Fibroblast of skin of right biceps (primary cell): ENCODE data around the gene HEATR9.
A peak's percentile ranks its signal among the peaks of the same experiment; 100 is the strongest.
"Not testable (repeated sequence)": the region's sequence is repeated elsewhere in the genome, so short reads cannot be mapped to it uniquely, and the experiment has no call there.

Source experiments
- DNase-seq: peaks from one replicate; pipeline ENCODE4 v3.0.0-alpha.2; 2013

HEATR9 gene

DNA sequence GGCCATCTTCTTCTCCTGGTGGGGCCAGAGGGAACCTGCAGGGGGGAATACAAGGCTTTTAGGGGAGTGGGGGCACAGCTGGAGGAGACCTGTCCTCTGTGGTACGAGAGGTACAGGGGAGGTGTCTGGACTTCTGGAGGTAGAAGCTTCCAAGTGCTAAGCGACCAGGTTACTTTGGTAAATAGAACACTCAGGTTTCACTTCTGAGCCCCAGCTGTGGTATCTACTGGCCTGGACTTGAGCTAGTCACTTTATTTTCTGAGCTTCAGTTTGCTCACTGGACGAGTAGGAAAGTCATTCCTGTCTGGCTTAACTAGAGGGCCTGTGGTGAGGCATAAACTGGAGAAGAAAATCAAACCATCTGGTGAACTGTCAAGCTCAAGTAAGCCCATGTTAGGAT is at the start of gene HEATR9:
TSS of gene HEATR9 (minus strand) at position 155 of the 400 bp plus-strand sequence. CDS start at position 6, 149 bp downstream.
- no peak for DNase-seq

- no peak for DNase-seq
These were observed 49.0 kb upstream of the HEATR9 start for GRCh38 chr17:35917519-35918213.

DNA sequence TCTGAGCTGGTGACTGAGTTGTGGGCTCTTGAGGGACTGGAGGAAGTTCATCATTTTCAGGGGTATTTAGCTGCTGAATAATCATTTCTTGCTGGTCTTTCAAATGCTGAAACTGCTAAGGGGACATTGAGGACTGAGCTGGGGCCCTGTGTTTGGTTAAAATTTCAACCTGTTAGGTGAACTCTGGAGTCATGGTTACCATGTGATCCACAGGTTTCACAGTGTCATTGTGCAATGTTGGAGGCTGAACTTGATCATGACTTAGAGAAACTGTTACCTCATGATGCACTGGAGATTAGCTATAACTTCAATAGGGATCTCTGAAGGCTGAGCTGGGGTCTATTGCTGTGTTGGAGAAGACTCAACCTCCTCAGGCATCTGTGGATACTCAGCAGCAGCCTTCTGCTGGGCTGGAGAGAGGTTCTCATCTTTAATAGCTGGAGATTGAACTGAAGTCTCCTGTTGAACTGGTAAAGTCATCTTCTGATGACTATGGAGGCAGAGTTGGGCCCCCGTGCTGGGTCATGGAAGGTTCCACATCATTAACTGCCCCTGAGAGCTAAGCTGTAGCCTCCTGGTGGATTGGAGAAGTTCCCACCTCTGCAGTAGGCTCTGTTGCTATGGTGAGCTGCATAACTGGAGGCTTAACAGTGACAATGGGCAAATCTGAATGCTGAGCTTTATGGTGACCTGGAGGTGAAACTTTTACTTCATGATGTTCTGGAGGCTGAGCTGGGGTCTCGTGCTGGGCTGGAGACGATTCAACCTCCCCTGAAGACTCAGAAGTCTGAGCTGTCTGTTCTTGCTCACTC is 46.7 kb upstream of the HEATR9 start:
- no peak for DNase-seq

DNA sequence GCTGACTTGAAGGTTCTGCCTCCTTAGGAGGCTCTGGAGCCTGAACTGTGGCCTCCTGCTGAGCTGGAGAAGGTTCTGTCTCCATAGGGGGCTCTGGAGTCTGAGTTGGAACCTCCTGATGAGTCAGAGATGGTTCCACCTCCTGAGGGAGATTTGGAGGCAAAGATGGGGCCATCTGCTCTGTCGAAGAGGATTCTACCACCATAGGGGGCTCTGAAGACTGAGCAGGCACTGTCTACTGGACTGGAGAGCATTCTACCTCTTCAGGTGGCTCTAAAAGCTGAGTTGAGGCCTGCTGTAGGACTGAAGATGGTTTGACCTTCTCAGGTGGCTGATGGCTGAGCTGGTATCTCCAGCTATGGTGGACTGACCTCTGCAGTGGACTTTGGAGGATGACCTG is 45.7 kb upstream of the HEATR9 start:
- DNase-seq = no peak

DNA sequence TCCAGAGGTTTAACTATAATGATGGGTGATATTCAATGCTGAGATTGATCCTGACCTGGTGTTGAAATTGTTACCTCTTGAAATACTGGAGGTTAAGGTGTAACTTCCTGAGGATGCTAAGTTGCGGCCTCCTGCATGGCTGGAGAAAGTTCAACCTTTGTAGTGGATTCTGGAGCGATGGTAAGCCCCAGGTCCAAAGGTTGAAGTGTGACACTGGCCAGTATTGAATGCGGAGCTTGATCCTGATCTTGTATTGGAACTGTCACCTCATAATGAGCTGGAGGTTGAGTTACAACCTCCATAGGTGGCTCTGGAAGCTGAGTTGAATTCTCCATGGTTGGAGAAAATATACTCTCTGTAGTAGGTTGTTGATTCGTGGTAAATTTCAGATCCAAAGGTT is 44.9 kb upstream of the HEATR9 start:
- no peak for DNase-seq

- no peak for DNase-seq
These were observed 44.3 kb upstream of the HEATR9 start for GRCh38 chr17:35912942-35913341.

- no peak for DNase-seq
These were observed 43.7 kb upstream of the HEATR9 start for GRCh38 chr17:35912339-35912912.

DNA sequence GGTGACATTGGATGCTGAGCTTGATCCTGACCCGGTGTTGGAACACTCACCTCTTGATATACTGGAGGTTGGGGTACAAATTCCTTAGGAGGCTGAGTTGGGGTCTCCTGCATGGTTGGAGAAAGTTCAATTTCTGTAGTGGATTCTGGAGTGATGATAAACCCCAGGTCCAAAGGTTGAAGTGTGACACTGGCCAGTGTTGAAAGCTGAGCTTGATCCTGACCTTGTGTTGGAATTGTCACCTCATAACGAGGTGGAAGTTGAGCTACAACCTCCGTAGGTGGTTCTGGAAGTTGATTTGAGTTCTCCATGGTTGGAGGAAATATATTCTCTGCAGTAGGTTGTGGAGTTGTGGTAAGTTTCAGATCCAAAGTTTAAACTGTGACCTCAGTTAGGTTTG is 40.7 kb upstream of the HEATR9 start:
- no peak for DNase-seq

DNA sequence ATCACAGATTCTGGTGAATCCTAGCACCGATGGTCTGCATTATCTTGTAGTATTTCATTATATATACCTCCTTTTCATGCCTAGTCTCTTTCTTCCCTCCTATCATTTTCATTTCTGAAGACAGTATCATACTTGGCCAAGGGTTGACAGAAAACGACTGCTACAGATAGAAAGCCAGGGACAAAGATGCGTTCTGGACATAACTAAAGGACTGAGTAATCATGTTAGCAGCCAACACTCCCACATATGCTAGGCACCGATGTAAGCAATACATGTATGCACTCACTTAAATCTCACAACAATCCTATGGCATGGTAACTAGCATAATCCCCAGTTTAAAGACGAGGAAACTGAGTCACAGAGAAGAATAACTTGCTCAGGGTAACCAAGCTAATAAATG is 39.0 kb upstream of the HEATR9 start:
- DNase-seq = no peak

- no peak for DNase-seq
These were observed 38.4 kb upstream of the HEATR9 start for GRCh38 chr17:35906926-35907637.

DNA sequence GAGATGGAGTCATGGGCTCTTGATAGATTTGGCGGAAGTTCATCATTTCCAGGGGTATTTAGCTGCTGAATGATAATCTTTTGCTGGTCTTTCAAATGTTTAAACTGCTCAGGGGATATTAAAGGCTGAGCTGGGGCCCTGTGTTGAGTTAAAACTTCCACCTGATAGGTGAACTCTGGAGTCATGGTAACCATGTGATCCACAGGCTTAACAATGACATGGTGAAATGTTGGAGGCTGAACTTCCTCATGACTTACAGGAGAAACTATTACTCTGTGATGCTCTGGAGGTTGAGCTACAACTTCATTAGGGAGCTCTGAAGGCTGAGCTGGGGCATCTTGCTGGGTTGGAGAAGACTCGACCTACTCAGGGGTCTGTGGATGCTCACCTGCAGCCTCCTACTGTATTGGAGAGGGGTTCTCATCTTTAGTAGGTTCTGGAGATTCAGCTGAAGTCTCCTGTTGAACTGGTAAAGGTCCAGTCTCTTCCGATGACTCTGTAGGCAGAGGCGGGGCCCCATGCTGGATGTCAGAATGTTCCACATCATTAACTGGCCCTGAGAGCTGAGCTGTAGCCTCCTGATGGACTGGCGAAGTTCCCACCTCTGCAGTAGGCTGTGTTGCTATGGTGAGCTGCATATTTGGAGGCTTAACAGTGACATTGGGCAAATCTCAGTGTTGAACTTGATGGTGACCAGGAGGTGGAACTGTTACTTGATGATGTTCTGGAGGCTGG is 37.7 kb upstream of the HEATR9 start:
- no peak for DNase-seq

DNA sequence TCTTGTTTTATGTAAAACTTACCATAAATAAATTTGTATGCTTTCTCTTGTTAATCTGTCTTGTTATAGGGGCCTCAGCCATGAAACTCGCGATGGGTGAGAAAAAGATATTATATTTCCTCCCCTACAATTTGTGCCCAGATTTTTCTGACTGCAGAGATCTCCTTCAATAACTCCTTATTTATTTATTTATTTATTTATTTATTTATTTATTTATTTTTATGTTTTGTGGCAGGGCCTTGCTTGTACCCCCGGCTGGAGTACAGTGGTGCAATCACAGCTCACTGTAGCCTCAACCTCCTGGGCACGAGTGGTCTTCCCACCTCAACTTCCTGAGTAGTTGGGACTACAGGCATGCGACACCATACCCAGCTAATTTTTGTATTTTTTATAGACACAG is 34.8 kb upstream of the HEATR9 start:
- no peak for DNase-seq

- no peak for DNase-seq
These were observed 33.0 kb upstream of the HEATR9 start for GRCh38 chr17:35901631-35902175.

GRCh38 chr17:35900708-35901480 is 32.2 kb upstream of the HEATR9 start:
- peak; percentile 24 for DNase-seq

DNA sequence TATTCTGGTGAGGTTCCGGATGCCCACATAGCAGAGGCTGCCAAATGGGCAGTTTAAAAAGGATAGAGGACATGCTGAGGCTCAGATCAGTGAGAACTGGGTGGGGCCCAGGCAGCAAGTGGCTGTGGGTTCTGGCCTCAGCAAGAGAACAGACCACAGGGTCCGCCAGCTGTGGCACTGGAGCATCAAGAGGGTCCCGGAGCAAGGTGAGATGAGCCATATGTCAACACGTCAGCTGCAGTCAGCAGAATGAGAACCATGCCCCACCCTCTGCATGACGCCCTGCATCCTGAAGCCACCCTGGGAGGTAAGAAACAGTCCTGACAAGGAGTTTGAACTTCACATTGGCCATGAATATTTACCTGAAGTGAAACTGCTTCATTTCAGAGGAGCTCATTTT is 31.6 kb upstream of the HEATR9 start:
- DNase-seq = no peak

GRCh38 chr17:35898283-35899070 is 29.8 kb upstream of the HEATR9 start:
- no peak for DNase-seq

DNA sequence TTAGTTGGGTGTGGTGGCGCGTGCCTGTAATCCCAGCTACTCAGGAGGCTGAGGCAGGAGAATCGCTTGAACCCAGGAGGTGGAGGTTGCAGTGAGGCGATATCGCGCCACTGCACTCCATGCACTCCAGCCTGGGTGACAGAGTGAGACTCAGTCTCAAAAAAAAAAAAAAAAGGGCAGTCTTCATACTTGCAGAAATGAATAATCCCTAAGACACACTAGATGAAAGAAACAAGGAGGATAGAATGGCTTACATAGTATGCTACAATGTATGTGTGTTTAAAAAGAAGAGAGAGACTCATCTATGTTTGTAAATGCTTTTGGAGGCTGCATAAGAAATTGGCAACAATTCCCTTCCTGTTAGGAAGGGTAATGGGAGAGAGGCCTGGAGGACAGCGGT is 29.1 kb upstream of the HEATR9 start:
- not testable (repeated sequence) for DNase-seq

DNA sequence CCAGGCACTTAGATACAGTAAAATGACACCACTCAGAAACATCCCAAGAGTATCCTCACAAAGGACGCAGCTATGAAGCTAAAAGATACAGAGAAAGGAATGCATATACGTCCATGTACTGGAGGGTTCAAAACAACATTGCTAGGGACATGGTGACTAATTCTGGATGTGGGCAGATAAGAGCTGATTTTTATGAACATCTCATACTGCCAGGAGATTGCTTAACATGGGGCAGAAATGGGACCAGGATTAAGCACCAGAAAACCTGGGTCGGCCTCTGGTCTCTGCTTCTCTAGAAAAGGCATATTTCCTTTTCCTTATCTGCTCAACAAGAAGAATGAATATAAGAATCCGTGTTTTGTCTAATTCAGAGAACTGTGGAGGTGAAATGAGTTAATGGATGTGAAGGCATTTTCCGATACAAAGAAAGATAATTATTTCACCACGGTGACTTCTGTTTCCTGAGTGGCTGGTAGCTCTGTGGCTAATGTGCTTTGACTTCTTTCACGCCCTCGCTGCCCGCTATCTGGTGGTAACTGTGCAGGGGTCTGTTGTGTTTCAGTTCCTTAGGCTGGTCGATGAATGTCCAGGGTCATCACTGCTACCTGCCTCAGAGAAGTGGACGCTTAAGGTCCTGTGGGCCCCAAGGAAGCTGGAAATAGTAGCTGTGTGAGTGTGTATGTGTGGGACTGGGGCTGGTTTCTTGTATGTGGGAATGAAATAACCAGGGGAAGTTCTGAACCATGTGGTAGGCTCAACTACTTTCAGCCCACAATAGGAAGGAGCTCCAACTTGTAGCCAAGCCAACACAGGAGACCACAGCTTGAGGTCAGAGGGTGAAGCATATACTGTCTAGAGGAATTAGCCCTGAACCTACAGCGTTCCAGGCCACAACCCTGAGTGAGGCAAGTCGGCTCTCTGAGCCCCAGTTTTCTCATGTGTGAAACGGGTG is 27.2 kb upstream of the HEATR9 start:
- DNase-seq = peak; percentile 11

- no peak for DNase-seq
These were observed 25.5 kb upstream of the HEATR9 start for GRCh38 chr17:35894206-35894605.

DNA sequence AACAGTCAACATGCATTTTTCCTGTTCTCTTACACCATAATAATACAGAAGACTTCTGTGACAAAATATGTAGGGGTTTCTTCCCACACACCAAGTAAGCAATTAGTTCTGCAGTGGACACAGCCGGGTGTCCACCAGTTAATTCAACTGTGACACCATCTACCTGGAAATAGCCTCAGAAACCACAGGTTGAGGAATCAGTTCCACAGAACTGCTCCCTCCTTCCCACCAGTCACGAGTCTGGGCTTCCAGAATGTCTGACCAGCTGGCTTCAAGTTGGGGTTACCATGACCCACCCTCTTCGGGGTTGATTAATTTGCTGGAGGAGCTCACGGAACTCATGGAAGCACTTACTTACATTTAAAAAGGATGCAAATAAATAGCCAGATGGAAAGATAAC is 25.1 kb upstream of the HEATR9 start:
- DNase-seq = no peak
